Mucosa of descending colon (tissue), 3 donors: ENCODE measurements around the gene FIBCD1. TPM values are rescaled to one million over a fixed set of nuclear protein-coding genes. Genes with fewer than 3 reads are reported as not detected.

Experiments used
- ATAC-seq: fragments of 200-7000 bp; cut with Tn5 transposase; one replicate; pipeline ENCODE4 v1.9.1; 2020; ENCODE audit warnings: mild to moderate bottlenecking, moderate library complexity
- DNase-seq, 3 donors: peaks; one replicate each; pipeline ENCODE4 v3.0.0-alpha.2; 2020
- H3K36me3 ChIP-seq: fragments of 200-600 bp; one replicate; pipeline ENCODE4 v1.8.0; 2021; ENCODE audit warnings: low read depth, mild to moderate bottlenecking
- H3K4me1 ChIP-seq: fragments of 200-600 bp; one replicate; pipeline ENCODE4 v1.8.0; 2021; ENCODE audit warnings: low read depth, mild to moderate bottlenecking
- H3K4me3 ChIP-seq: fragments of 200-600 bp; one replicate; pipeline ENCODE4 v1.8.0; 2021; ENCODE audit warnings: mild to moderate bottlenecking
- H3K9me3 ChIP-seq: fragments of 200-600 bp; one replicate; pipeline ENCODE4 v1.8.0; 2021; ENCODE audit warnings: mild to moderate bottlenecking
- intact Hi-C, 2 donors: fragments of 100-400 bp; cut with DNase I in 1 of 2; cut with micrococcal nuclease in 1 of 2; formaldehyde crosslinking; loops; one replicate each; pipeline versions ENCODE4 v1.11.0 to v1.11.1; 2022; cut with DNase I, micrococcal nuclease
- total RNA-seq, 3 donors: library from RNA; stranded (reverse); fragmentation: NEBNext Ultra II Directional in 2 of 3; extraction: Animal tissue kit (Norgen Biotek cat#: 25700) in 2 of 3; gene quantifications; one replicate each; pipeline versions ENCODE4 v1.2.1 to v1.2.4, GENCODE V29; 2021 to 2023
- TF ChIP-seq, protein P1 (sequence below): fragments of 200-600 bp; IDR thresholded peaks from one replicate; pipeline ENCODE4 v1.8.0; 2022; ENCODE audit warnings: antibody characterized with exemption, mild to moderate bottlenecking
- donor health status: DM: no; HTN: no; CAD: no; lungs with moderate emphysema.
- donor health status: DM: no; HTN: no; CAD: no.
- donor health status: DM: no; HTN: yes; CAD: no.

The FIBCD1 gene
- total RNA-seq, 3 donors from 2014 or later, result 2.6 to 10.7 (median 7.3) TPM

GRCh38 chr9:130872093-130872492, 67.0 kb downstream of the FIBCD1 start:
- H3K4me3 ChIP-seq, result no peak overlapping the region
- DNase-seq (no peak), ATAC-seq (no peak)
- intact Hi-C loops, result no loop called here
- H3K36me3 ChIP-seq, result peaks cover 9% of the 10 kb centered on the region
- H3K4me1 ChIP-seq, result peaks cover 24% of the 10 kb centered on the region
- TF ChIP-seq, protein P1, sequence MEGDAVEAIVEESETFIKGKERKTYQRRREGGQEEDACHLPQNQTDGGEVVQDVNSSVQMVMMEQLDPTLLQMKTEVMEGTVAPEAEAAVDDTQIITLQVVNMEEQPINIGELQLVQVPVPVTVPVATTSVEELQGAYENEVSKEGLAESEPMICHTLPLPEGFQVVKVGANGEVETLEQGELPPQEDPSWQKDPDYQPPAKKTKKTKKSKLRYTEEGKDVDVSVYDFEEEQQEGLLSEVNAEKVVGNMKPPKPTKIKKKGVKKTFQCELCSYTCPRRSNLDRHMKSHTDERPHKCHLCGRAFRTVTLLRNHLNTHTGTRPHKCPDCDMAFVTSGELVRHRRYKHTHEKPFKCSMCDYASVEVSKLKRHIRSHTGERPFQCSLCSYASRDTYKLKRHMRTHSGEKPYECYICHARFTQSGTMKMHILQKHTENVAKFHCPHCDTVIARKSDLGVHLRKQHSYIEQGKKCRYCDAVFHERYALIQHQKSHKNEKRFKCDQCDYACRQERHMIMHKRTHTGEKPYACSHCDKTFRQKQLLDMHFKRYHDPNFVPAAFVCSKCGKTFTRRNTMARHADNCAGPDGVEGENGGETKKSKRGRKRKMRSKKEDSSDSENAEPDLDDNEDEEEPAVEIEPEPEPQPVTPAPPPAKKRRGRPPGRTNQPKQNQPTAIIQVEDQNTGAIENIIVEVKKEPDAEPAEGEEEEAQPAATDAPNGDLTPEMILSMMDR, result no peak
- H3K9me3 ChIP-seq, result no peaks in the 10 kb centered on the region

DNA sequence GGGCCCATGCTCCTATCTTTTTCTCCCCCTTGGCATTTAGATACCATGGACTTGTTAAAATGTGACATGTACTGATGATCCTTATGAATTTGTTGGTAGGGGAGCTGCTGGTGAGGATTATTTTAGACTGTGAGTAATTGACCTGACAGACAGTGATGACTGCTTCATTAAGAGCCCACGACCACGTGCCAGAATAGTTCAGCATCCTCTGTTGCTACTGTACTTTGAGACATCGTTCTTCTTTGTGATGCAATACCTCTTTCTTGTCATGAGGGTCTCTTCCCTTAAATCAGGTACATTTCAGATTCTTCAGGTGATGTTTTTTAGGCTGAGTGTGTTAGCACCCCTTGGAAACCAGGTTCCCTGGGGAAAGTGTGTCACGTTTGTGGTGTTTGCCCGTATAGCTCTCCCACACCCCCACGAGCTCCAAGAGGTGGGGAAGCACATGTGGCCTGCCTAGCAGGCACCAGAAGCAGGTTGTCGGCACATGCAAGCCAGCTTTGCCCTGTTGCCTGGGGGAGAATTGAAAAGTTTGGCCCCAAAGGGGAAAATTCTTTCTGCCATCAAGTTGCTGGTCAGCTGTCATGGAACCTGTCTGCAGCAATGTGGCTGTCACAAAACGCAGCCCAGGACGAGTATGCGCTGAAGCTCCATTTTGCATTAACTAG, 67.5 kb downstream of the FIBCD1 start:
- no peak overlapping the region for H3K4me3 ChIP-seq
- H3K36me3 ChIP-seq, result peaks cover 9% of the 10 kb centered on the region
- ATAC-seq (no peak), DNase-seq (no peak)
- intact Hi-C loops, result no loop called here
- H3K9me3 ChIP-seq, result no peaks in the 10 kb centered on the region
- TF ChIP-seq, protein P1, result no peak
- H3K4me1 ChIP-seq, result peaks cover 24% of the 10 kb centered on the region

- DNase-seq (no peak), ATAC-seq (no peak)
- H3K4me3 ChIP-seq, result no peak overlapping the region
- TF ChIP-seq, protein P1, result no peak
- peaks cover 24% of the 10 kb centered on the region for H3K4me1 ChIP-seq
- no peaks in the 10 kb centered on the region for H3K9me3 ChIP-seq
- intact Hi-C loops, result no loop called here
- H3K36me3 ChIP-seq, result peaks cover 9% of the 10 kb centered on the region
These were observed 68.3 kb downstream of the FIBCD1 start for GRCh38 chr9:130870491-130871381.

DNA sequence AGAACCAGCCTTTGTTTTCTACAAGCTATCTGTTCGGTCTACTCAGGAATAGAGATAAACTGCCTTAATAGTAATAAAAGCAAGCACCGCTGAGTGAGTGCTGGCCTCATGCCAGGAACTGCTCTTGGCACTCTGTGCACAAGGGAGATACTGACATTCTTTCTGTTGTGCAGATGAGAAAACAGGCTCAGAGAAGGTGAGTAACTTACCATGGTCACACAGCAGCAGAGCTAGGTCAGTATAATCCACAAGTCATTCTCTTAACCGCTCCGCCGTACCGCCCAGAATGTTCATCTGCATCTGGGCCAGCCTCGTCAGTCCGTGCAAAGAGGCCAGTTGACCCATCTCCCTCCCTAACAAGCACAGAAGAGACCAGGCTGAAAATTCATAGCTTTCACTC, 69.8 kb downstream of the FIBCD1 start:
- no peak for ATAC-seq
- no peaks in the 10 kb centered on the region for H3K9me3 ChIP-seq
- peak in 2 of 3 donors; percentile 55 to 63 for DNase-seq
- H3K4me3 ChIP-seq, result no peak overlapping the region
- peaks cover 9% of the 10 kb centered on the region for H3K36me3 ChIP-seq
- TF ChIP-seq, protein P1, result no peak
- H3K4me1 ChIP-seq, result peaks cover 24% of the 10 kb centered on the region
- intact Hi-C loops, result no loop called here

DNA sequence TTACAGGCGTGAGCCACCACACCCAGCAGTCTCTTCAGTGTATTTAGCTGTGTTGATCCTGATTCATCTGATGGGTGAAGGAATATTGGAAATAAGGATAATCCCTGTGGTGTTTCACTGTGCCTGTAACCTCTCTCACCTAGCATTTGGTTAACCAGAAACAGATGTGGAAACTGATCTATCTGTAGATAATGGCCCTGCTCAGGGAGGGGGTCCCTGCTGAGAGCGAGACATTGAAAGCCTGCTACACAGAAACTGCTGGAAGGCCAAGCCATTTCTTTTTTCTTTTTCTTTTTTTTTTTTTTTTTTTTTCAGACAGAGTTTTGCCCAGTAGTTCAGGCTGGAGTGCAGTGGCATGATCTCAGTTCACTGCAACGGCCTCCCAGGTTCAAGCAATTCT, 70.8 kb downstream of the FIBCD1 start:
- Histone ChIP-seq H3K4me1 (peaks cover 20% of the 10 kb centered on the region), H3K4me3 (no peak overlapping the region), H3K9me3 (no peaks in the 10 kb centered on the region), H3K36me3 (peaks cover 4% of the 10 kb centered on the region)
- intact Hi-C loops, result no loop called here
- DNase-seq (no peak), ATAC-seq (no peak)
- TF ChIP-seq, protein P1, result no peak
